ENCODE measurements around the gene ZNF511. TPM values are rescaled to one million over a fixed set of nuclear protein-coding genes. Genes with fewer than 3 reads are reported as not detected.

ZNF511 gene
- total RNA-seq (29.1 TPM), polyA plus RNA-seq (10 to 100 TPM; 67.5 to 96.4 (median 78.7) TPM)

GRCh38 chr10:133308421-133309099, at the start of gene ZNF511, which contains the start of gene TUBGCP2:
ZNF511 (plus strand) TSS chr10:133308914; CDS start chr10:133308944, 30 bp downstream.
TUBGCP2 (minus strand) TSS chr10:133308872; CDS start chr10:133302941, 5,931 bp downstream.
- Mint-ChIP-seq H3K27ac (peak within 1 kb of the TSS; percentile 99 to 100 (median 99)), H3K4me1 (peaks cover 10 to 43% (median 22%) of the 10 kb centered on the region in 4 donors), H3K36me3 (peaks cover 16% of the 10 kb centered on the region), H3K9me3 (peaks cover 0 to 3% (median 0%) of the 10 kb centered on the region in 7 donors), H3K4me3 (peak within 1 kb of the TSS; percentile 94 to 98 (median 96)), H3K27me3 (peaks cover 9% of the 10 kb centered on the region)
- Histone ChIP-seq H3K4me3 (ENCODE audit: low read depth, low read length) (peak within 1 kb of the TSS; percentile 88), H3K4me1 (ENCODE audit: control insufficient read depth, insufficient read depth, low read length, poor library complexity, severe bottlenecking) (peaks cover 20% of the 10 kb centered on the region), H3K36me3 (ENCODE audit: control insufficient read depth, insufficient read depth, low read length) (peaks cover 26% of the 10 kb centered on the region), H3K27me3 (ENCODE audit: control insufficient read depth, insufficient read depth, low read length) (no peaks in the 10 kb centered on the region), H3K27ac (ENCODE audit: insufficient read depth, low read length, poor library complexity, severe bottlenecking) (peak within 1 kb of the TSS; percentile 99), H3K9me3 (ENCODE audit: control insufficient read depth in 2 of 2, low read length in 2 of 2) (no peaks in the 10 kb centered on the region)
- peak; percentile 81 to 95 (median 88) for DNase-seq
- peak; percentile 66 to 67 for ATAC-seq (ENCODE audit: low read depth in 2 of 2)

GRCh38 chr10:133259602-133259989, 49.1 kb upstream of the ZNF511 start:
- H3K27ac ChIP-seq (ENCODE audit: insufficient read depth, low read length, poor library complexity, severe bottlenecking), result peak overlapping the region; percentile 75
- ATAC-seq (ENCODE audit: low read depth in 2 of 2) (no peak), DNase-seq (no peak)

GRCh38 chr10:133260895-133261725, 47.6 kb upstream of the ZNF511 start:
- peaks cover 0 to 78% (median 29%) of the 10 kb centered on the region in 4 donors for H3K4me1 Mint-ChIP-seq
- Histone ChIP-seq H3K27ac (ENCODE audit: insufficient read depth, low read length, poor library complexity, severe bottlenecking) (peak overlapping the region; percentile 90), H3K27me3 (ENCODE audit: control insufficient read depth, insufficient read depth, low read length) (no peaks in the 10 kb centered on the region), H3K36me3 (ENCODE audit: control insufficient read depth, insufficient read depth, low read length) (no peaks in the 10 kb centered on the region), H3K4me1 (ENCODE audit: control insufficient read depth, insufficient read depth, low read length, poor library complexity, severe bottlenecking) (peaks cover 80% of the 10 kb centered on the region), H3K4me3 (ENCODE audit: low read depth, low read length) (no peak overlapping the region), H3K9me3 (ENCODE audit: control insufficient read depth in 2 of 2, low read length in 2 of 2) (no peaks in the 10 kb centered on the region)
- H3K36me3 Mint-ChIP-seq, result no peaks in the 10 kb centered on the region
- H3K27me3 Mint-ChIP-seq, result no peaks in the 10 kb centered on the region
- no peaks in the 10 kb centered on the region for H3K9me3 Mint-ChIP-seq
- DNase-seq, result peak; percentile 58 to 67 (median 65)
- peak overlapping the region; percentile 14 to 95 (median 71) for H3K27ac Mint-ChIP-seq
- peak; percentile 33 to 40 for ATAC-seq (ENCODE audit: low read depth in 2 of 2)
- H3K4me3 Mint-ChIP-seq, result peak overlapping the region; percentile 83 to 95 (median 85)

More at GRCh38 chr10:133259602-133259989, 49.1 kb upstream of the ZNF511 start:
- H3K4me3 ChIP-seq (ENCODE audit: low read depth, low read length), result peak overlapping the region; percentile 26
- peaks cover 71% of the 10 kb centered on the region for H3K4me1 ChIP-seq (ENCODE audit: control insufficient read depth, insufficient read depth, low read length, poor library complexity, severe bottlenecking)
- Mint-ChIP-seq H3K27me3 (no peaks in the 10 kb centered on the region), H3K36me3 (no peaks in the 10 kb centered on the region), H3K4me3 (peak overlapping the region; percentile 83 to 92 (median 86)), H3K4me1 (peaks cover 0 to 68% (median 22%) of the 10 kb centered on the region in 4 donors), H3K9me3 (no peaks in the 10 kb centered on the region), H3K27ac (peak overlapping the region; percentile 95 to 99 (median 96))
- no peaks in the 10 kb centered on the region for H3K27me3 ChIP-seq (ENCODE audit: control insufficient read depth, insufficient read depth, low read length)
- no peaks in the 10 kb centered on the region for H3K36me3 ChIP-seq (ENCODE audit: control insufficient read depth, insufficient read depth, low read length)
- no peaks in the 10 kb centered on the region for H3K9me3 ChIP-seq (ENCODE audit: control insufficient read depth in 2 of 2, low read length in 2 of 2)

GRCh38 chr10:133261726-133262325, 46.9 kb upstream of the ZNF511 start:
- Mint-ChIP-seq H3K27me3 (no peaks in the 10 kb centered on the region), H3K27ac (peak overlapping the region; percentile 26 to 83 (median 32)), H3K4me3 (peak overlapping the region; percentile 74 to 85 (median 82)), H3K36me3 (no peaks in the 10 kb centered on the region), H3K9me3 (no peaks in the 10 kb centered on the region), H3K4me1 (peaks cover 0 to 78% (median 29%) of the 10 kb centered on the region in 4 donors)
- H3K36me3 ChIP-seq (ENCODE audit: control insufficient read depth, insufficient read depth, low read length), result no peaks in the 10 kb centered on the region
- peak overlapping the region; percentile 90 for H3K27ac ChIP-seq (ENCODE audit: insufficient read depth, low read length, poor library complexity, severe bottlenecking)
- ATAC-seq (ENCODE audit: low read depth in 2 of 2) (peak; percentile 45 to 52), DNase-seq (peak; percentile 76 to 81 (median 81))
- H3K4me1 ChIP-seq (ENCODE audit: control insufficient read depth, insufficient read depth, low read length, poor library complexity, severe bottlenecking), result peaks cover 80% of the 10 kb centered on the region
- peak overlapping the region; percentile 53 for H3K4me3 ChIP-seq (ENCODE audit: low read depth, low read length)
- H3K27me3 ChIP-seq (ENCODE audit: control insufficient read depth, insufficient read depth, low read length), result no peaks in the 10 kb centered on the region
- no peaks in the 10 kb centered on the region for H3K9me3 ChIP-seq (ENCODE audit: control insufficient read depth in 2 of 2, low read length in 2 of 2)

- no peaks in the 10 kb centered on the region for H3K9me3 Mint-ChIP-seq
- peak overlapping the region in 2 of 3 donors; percentile 32 to 74 for H3K27ac Mint-ChIP-seq
- no peaks in the 10 kb centered on the region for H3K27me3 Mint-ChIP-seq
- H3K4me3 Mint-ChIP-seq, result peak overlapping the region in 3 of 4 donors; percentile 81 to 85 (median 82)
- H3K36me3 Mint-ChIP-seq, result no peaks in the 10 kb centered on the region
- ATAC-seq (ENCODE audit: low read depth in 2 of 2) (no peak), DNase-seq (no peak)
- Histone ChIP-seq H3K27me3 (ENCODE audit: control insufficient read depth, insufficient read depth, low read length) (no peaks in the 10 kb centered on the region), H3K4me1 (ENCODE audit: control insufficient read depth, insufficient read depth, low read length, poor library complexity, severe bottlenecking) (peaks cover 72% of the 10 kb centered on the region), H3K9me3 (ENCODE audit: control insufficient read depth in 2 of 2, low read length in 2 of 2) (no peaks in the 10 kb centered on the region), H3K27ac (ENCODE audit: insufficient read depth, low read length, poor library complexity, severe bottlenecking) (peak overlapping the region; percentile 80), H3K4me3 (ENCODE audit: low read depth, low read length) (no peak overlapping the region), H3K36me3 (ENCODE audit: control insufficient read depth, insufficient read depth, low read length) (no peaks in the 10 kb centered on the region)
- peaks cover 0 to 70% (median 29%) of the 10 kb centered on the region in 4 donors for H3K4me1 Mint-ChIP-seq
Measured at GRCh38 chr10:133262696-133263095, 46.0 kb upstream of the ZNF511 start.

GRCh38 chr10:133263674-133264073, 45.0 kb upstream of the ZNF511 start:
- peak overlapping the region; percentile 61 to 90 (median 74) for H3K4me3 Mint-ChIP-seq
- Histone ChIP-seq H3K27ac (ENCODE audit: insufficient read depth, low read length, poor library complexity, severe bottlenecking) (peak overlapping the region; percentile 53), H3K4me1 (ENCODE audit: control insufficient read depth, insufficient read depth, low read length, poor library complexity, severe bottlenecking) (peaks cover 62% of the 10 kb centered on the region), H3K9me3 (ENCODE audit: control insufficient read depth in 2 of 2, low read length in 2 of 2) (no peaks in the 10 kb centered on the region), H3K36me3 (ENCODE audit: control insufficient read depth, insufficient read depth, low read length) (no peaks in the 10 kb centered on the region), H3K27me3 (ENCODE audit: control insufficient read depth, insufficient read depth, low read length) (no peaks in the 10 kb centered on the region), H3K4me3 (ENCODE audit: low read depth, low read length) (no peak overlapping the region)
- peak overlapping the region; percentile 52 to 79 (median 74) for H3K27ac Mint-ChIP-seq
- no peaks in the 10 kb centered on the region for H3K27me3 Mint-ChIP-seq
- H3K9me3 Mint-ChIP-seq, result no peaks in the 10 kb centered on the region
- H3K4me1 Mint-ChIP-seq, result peaks cover 0 to 62% (median 29%) of the 10 kb centered on the region in 4 donors
- ATAC-seq (ENCODE audit: low read depth in 2 of 2) (no peak), DNase-seq (no peak)
- no peaks in the 10 kb centered on the region for H3K36me3 Mint-ChIP-seq

GRCh38 chr10:133264461-133264860, 44.3 kb upstream of the ZNF511 start:
- peaks cover 54% of the 10 kb centered on the region for H3K4me1 ChIP-seq (ENCODE audit: control insufficient read depth, insufficient read depth, low read length, poor library complexity, severe bottlenecking)
- H3K27me3 ChIP-seq (ENCODE audit: control insufficient read depth, insufficient read depth, low read length), result no peaks in the 10 kb centered on the region
- ATAC-seq (ENCODE audit: low read depth in 2 of 2) (peak; percentile 53 to 66), DNase-seq (peak in 2 of 3 donors; percentile 57 to 87)
- H3K9me3 ChIP-seq (ENCODE audit: control insufficient read depth in 2 of 2, low read length in 2 of 2), result no peaks in the 10 kb centered on the region
- peaks cover 4% of the 10 kb centered on the region for H3K36me3 ChIP-seq (ENCODE audit: control insufficient read depth, insufficient read depth, low read length)
- Mint-ChIP-seq H3K4me3 (peak overlapping the region; percentile 61 to 90 (median 74)), H3K36me3 (no peaks in the 10 kb centered on the region), H3K9me3 (no peaks in the 10 kb centered on the region), H3K27me3 (no peaks in the 10 kb centered on the region), H3K27ac (peak overlapping the region; percentile 54 to 79 (median 66)), H3K4me1 (peaks cover 0 to 54% (median 24%) of the 10 kb centered on the region in 4 donors)
- H3K27ac ChIP-seq (ENCODE audit: insufficient read depth, low read length, poor library complexity, severe bottlenecking), result peak overlapping the region; percentile 53
- H3K4me3 ChIP-seq (ENCODE audit: low read depth, low read length), result peak overlapping the region; percentile 52

Measured in CD4-positive, CD25-positive, alpha-beta regulatory T cell (primary cell).